ENCODE measurements around the gene CLN3.
"Not testable (repeated sequence)": the region's sequence is repeated elsewhere in the genome, so short reads cannot be mapped to it uniquely, and the experiment has no call there.

CLN3 gene

GRCh38 chr16:28513484-28514181, 21.8 kb upstream of the CLN3 start:
- no peak for DNase-seq

- DNase-seq = no peak
These were observed 20.2 kb upstream of the CLN3 start for GRCh38 chr16:28511801-28512789.

GRCh38 chr16:28511031-28511430, 19.2 kb upstream of the CLN3 start:
- DNase-seq = no peak

- DNase-seq = no peak
These were observed 13.7 kb upstream of the CLN3 start for GRCh38 chr16:28505489-28506137.

GRCh38 chr16:28504707-28505404, 13.0 kb upstream of the CLN3 start:
- DNase-seq = no peak

- no peak for DNase-seq
These were observed 11.8 kb upstream of the CLN3 start for GRCh38 chr16:28503470-28504259.

- DNase-seq = no peak
These were observed 10.4 kb upstream of the CLN3 start for GRCh38 chr16:28502290-28502689.

GRCh38 chr16:28501258-28502232, 9.7 kb upstream of the CLN3 start:
- DNase-seq = no peak

GRCh38 chr16:28500476-28501180, 8.8 kb upstream of the CLN3 start:
- not testable (repeated sequence) for DNase-seq

GRCh38 chr16:28499854-28500253, 8.0 kb upstream of the CLN3 start:
- no peak for DNase-seq

- DNase-seq = no peak
These were observed 7.0 kb upstream of the CLN3 start for GRCh38 chr16:28498666-28499381.

- no peak for DNase-seq
These were observed 6.2 kb upstream of the CLN3 start for GRCh38 chr16:28497861-28498599.

GRCh38 chr16:28497386-28497785, 5.5 kb upstream of the CLN3 start:
- no peak for DNase-seq

- DNase-seq = no peak
These were observed 5.0 kb upstream of the CLN3 start for GRCh38 chr16:28496844-28497243.

- DNase-seq = no peak
These were observed 4.2 kb upstream of the CLN3 start for GRCh38 chr16:28495795-28496749.

GRCh38 chr16:28495098-28495793, 3.4 kb upstream of the CLN3 start:
- no peak for DNase-seq
